Upper lobe of right lung (tissue), 1 donor: ENCODE measurements around the gene PHKA2. TPM values are rescaled to one million over a fixed set of nuclear protein-coding genes. Genes with fewer than 3 reads are reported as not detected.
"Not testable (repeated sequence)": the region's sequence is repeated elsewhere in the genome, so short reads cannot be mapped to it uniquely, and the experiment has no call there.

Source experiments
- ATAC-seq: fragments of 200-7000 bp; cut with Tn5 transposase; one replicate; pipeline ENCODE4 v1.9.1; 2020; ENCODE audit warnings: mild to moderate bottlenecking, moderate library complexity
- DNase-seq: peaks from one replicate; pipeline ENCODE4 v3.0.0-alpha.2; 2020
- H3K27ac ChIP-seq: fragments of 200-600 bp; one replicate; pipeline ENCODE4 v1.8.0; 2022
- H3K27me3 ChIP-seq: fragments of 200-600 bp; one replicate; pipeline ENCODE4 v1.8.0; 2022; ENCODE audit warnings: mild to moderate bottlenecking
- H3K36me3 ChIP-seq: fragments of 200-600 bp; one replicate; pipeline ENCODE4 v1.8.0; 2022
- H3K4me1 ChIP-seq: fragments of 200-600 bp; one replicate; pipeline ENCODE4 v1.8.0; 2022
- H3K4me3 ChIP-seq: fragments of 200-600 bp; one replicate; pipeline ENCODE4 v1.8.0; 2022; ENCODE audit warnings: mild to moderate bottlenecking
- H3K9me3 ChIP-seq: fragments of 200-600 bp; one replicate; pipeline ENCODE4 v1.8.0; 2022
- CTCF ChIP-seq: fragments of 200-600 bp; IDR thresholded peaks from one replicate; pipeline ENCODE4 v1.8.0; 2022; ENCODE audit warnings: antibody characterized with exemption
- intact Hi-C: fragments of 100-400 bp; cut with DNase I; formaldehyde crosslinking; loops from one replicate; pipeline ENCODE4 v1.11.0; 2022
- total RNA-seq: library from RNA; stranded (reverse); fragmentation: NEBNext Ultra II Directional; extraction: Animal tissue kit (Norgen Biotek cat#: 25700); gene quantifications from one replicate; pipeline ENCODE4 v1.2.1, GENCODE V29; 2021
- donor health status: DM: no; HTN: yes; CAD: no; lungs with severe emphysema.

The PHKA2 gene
- total RNA-seq, 1 donor from 2014 or later, result 25.5 TPM

DNA sequence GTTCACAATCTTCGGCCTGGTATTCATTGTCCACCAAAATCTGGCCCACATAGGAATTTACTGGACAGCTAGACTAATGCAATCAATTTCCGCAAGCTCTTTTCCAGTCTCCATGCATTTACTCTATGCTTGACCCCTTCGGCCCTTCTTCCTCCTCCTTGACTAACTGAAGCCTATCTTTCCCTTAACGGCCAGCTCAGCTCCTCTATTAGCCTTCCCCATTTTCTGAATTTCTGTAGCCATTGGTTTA lies 1.2 kb upstream of the PHKA2 start:
- H3K27ac ChIP-seq, result peak overlapping the region; percentile 92
- no peaks in the 10 kb centered on the region for H3K27me3 ChIP-seq
- no peaks in the 10 kb centered on the region for H3K9me3 ChIP-seq
- peak overlapping the region; percentile 69 for H3K4me3 ChIP-seq
- TF ChIP-seq CTCF, result no peak
- no peaks in the 10 kb centered on the region for H3K36me3 ChIP-seq
- DNase-seq (no peak), ATAC-seq (no peak)
- intact Hi-C loops, result no loop called here
- peaks cover 5% of the 10 kb centered on the region for H3K4me1 ChIP-seq

- peak overlapping the region; percentile 69 for H3K4me3 ChIP-seq
- DNase-seq, result peak; percentile 92
- no peaks in the 10 kb centered on the region for H3K9me3 ChIP-seq
- ATAC-seq, result peak; percentile 97
- peak overlapping the region; percentile 92 for H3K27ac ChIP-seq
- intact Hi-C loops, result no loop called here
- TF ChIP-seq CTCF, result peak; percentile 43
- H3K4me1 ChIP-seq, result peaks cover 5% of the 10 kb centered on the region
- H3K27me3 ChIP-seq, result no peaks in the 10 kb centered on the region
- H3K36me3 ChIP-seq, result no peaks in the 10 kb centered on the region
Measured at GRCh38 chrX:18984381-18985185, 669 bp upstream of the PHKA2 start.

DNA sequence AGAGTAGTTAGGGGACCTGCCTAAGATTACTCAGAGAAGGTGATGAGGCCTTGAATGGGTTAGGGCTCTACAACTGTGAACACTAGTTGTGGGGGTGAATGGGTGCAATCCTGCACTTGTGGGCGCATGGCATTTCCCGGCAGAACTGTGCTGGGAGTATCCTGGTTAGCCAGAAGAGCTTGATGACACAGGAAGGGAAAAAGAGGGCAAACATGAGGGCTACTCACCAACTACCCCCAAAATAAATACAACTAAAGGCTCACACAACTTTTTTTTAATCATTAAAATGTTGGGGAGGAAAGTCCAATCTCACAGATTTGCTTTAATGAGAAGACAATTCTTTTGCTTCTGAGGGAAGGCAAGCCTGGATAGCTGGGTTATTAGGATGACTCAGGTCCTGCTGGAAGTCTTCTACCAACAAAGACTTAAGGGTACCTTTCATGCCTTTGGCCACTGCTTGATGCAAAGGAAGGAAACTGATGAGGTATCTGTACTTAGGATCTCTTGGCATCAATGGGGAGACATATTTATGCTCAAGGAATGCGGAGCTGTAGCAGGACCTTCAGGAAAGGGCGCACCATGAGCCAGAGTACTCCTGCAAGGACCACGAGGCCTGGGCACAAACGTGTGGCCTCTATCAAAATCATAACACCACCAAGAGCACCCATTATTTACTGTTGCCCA lies 2.6 kb downstream of the PHKA2 start:
- DNase-seq (no peak), ATAC-seq (no peak)
- H3K27ac ChIP-seq, result no peak overlapping the region
- no peak overlapping the region for H3K4me3 ChIP-seq
- H3K27me3 ChIP-seq, result no peaks in the 10 kb centered on the region
- H3K9me3 ChIP-seq, result no peaks in the 10 kb centered on the region
- intact Hi-C loops, result no loop called here
- TF ChIP-seq CTCF, result no peak
- peaks cover 5% of the 10 kb centered on the region for H3K4me1 ChIP-seq
- H3K36me3 ChIP-seq, result no peaks in the 10 kb centered on the region

GRCh38 chrX:18980262-18980661 lies 3.7 kb downstream of the PHKA2 start:
- H3K27me3 ChIP-seq, H3K27ac ChIP-seq, H3K4me3 ChIP-seq, ATAC-seq, H3K9me3 ChIP-seq, H3K4me1 ChIP-seq, DNase-seq, H3K36me3 ChIP-seq, intact Hi-C loops: not testable (repeated sequence)

- Histone ChIP-seq H3K27me3 (no peaks in the 10 kb centered on the region), H3K4me1 (no peaks in the 10 kb centered on the region), H3K9me3 (no peaks in the 10 kb centered on the region), H3K4me3 (no peak overlapping the region), H3K36me3 (no peaks in the 10 kb centered on the region), H3K27ac (no peak overlapping the region)
- DNase-seq (no peak), ATAC-seq (no peak)
- intact Hi-C loops, result no loop called here
- no peak for TF ChIP-seq CTCF
Measured at GRCh38 chrX:18974993-18975392, 8.9 kb downstream of the PHKA2 start.

DNA sequence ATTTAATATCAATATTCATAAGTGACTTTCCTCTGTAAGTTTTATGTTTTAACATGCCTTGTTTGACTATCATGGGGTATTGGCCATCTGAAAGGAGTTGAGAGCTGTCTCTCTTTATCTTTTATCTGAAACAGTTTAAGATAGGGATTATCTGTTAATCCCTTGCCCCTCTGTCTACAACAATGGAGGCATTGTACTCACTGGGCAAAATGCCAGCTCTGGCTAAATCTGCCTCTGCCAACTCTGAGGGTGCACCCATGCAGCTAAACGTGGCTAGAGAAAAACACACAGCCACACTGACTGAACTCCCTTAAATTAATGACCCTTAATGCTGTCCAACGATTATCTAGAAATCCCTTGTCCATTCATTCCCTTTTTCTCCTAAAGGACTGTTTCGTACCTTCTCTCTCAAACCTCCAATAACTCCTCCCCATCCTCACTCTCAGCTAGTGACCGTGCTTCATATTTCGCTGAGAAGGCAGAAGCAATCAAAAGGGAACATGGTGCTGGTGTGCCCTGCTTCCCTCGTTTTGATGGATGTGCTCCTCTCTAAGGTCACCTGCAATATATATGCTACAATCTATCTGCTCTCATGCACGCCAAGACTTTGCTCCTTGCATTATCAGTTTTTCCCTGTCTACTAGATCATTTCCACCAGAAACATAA lies 10.3 kb downstream of the PHKA2 start:
- H3K4me3 ChIP-seq, result no peak overlapping the region
- H3K27ac ChIP-seq, result no peak overlapping the region
- no peak for TF ChIP-seq CTCF
- ATAC-seq, result no peak
- no peak for DNase-seq
- no peaks in the 10 kb centered on the region for H3K27me3 ChIP-seq
- H3K4me1 ChIP-seq, result no peaks in the 10 kb centered on the region
- H3K9me3 ChIP-seq, result no peaks in the 10 kb centered on the region
- intact Hi-C loops, result no loop called here
- H3K36me3 ChIP-seq, result no peaks in the 10 kb centered on the region
